GM12878 (cell line): ENCODE data around the gene NTM. TPM values are rescaled to one million over a fixed set of nuclear protein-coding genes. Genes with fewer than 3 reads are reported as not detected.

Source experiments
- ATAC-seq: fragments of 200-7000 bp; cut with Tn5 transposase; 3 replicates; pipeline ENCODE4 v1.9.1; 2020; ENCODE audit warnings: mild to moderate bottlenecking, moderate library complexity
- BruUV-seq: library from RNA; stranded (reverse); fragments of 400-500 nt; replicated peaks from 2 replicates; lab custom pipeline; 2021; lab: Mats Ljungman, UMichigan
- CTCF ChIA-PET: fragments of 300-600 bp; sonication (Branson Sonifier 250); formaldehyde crosslinking; extraction: SDS; loops from one replicate; lab custom pipeline; 2021; ENCODE audit warnings: inconsistent platforms; lab: Yijun Ruan, JAX
- POLR2A ChIA-PET: fragments of 350-600 bp; formaldehyde crosslinking; extraction: SDS; loops from one replicate; lab custom pipeline; 2021; ENCODE audit warnings: inconsistent platforms; lab: Charles Lee
- RAD21 ChIA-PET: fragments of 300-600 bp; sonication (Branson Sonifier 250); formaldehyde crosslinking; loops from one replicate; lab custom pipeline; 2023; ENCODE audit warnings: antibody characterized with exemption; ENCODE audit not compliant: unreplicated experiment; lab: Charles Lee
- SMC1A ChIA-PET: fragments of 300-600 bp; sonication (Branson Sonifier 250); formaldehyde crosslinking; loops from one replicate; lab custom pipeline; 2023; ENCODE audit not compliant: unreplicated experiment, uncharacterized antibody; lab: Charles Lee
- DNase-seq: peaks from one replicate; pipeline ENCODE4 v3.0.0-alpha.2; 2011; ENCODE audit warnings: low read depth, low spot score
- FAIRE-seq: peaks from 3 replicates; lab custom pipeline; 2011; peaks lifted over from hg19 to GRCh38; lab: Jason Lieb, UNC
- H2AFZ ChIP-seq: 2 replicates; pipeline ENCODE4 v1.6.0; 2011; ENCODE audit warnings: low read depth, low read length, control low read depth; ENCODE audit not compliant: control insufficient read depth
- H3K27ac ChIP-seq: 2 replicates; pipeline ENCODE4 v1.5.1; 2011; ENCODE audit warnings: control low read depth; ENCODE audit not compliant: control insufficient read depth, insufficient read depth
- H3K27me3 ChIP-seq, 2 experiments: replicated peaks in 1 of 2; 2 replicates each; pipeline versions ENCODE4 v1.6.0 to v1.6.1; 2011; ENCODE audit warnings: low read length in 1 of 2; ENCODE audit not compliant: control insufficient read depth in 2 of 2, insufficient read depth in 2 of 2
- H3K36me3 ChIP-seq, 2 experiments: 2 replicates each; pipeline ENCODE4 v1.5.1; 2011; ENCODE audit warnings: low read length in 1 of 2; ENCODE audit not compliant: control insufficient read depth in 2 of 2, insufficient read depth in 2 of 2
- H3K4me1 ChIP-seq: 2 replicates; pipeline ENCODE4 v1.6.1; 2011; ENCODE audit warnings: mild to moderate bottlenecking, low read length, moderate library complexity, mixed read lengths; ENCODE audit not compliant: control insufficient read depth, insufficient read depth
- H3K4me2 ChIP-seq: 2 replicates; pipeline ENCODE4 v1.6.0; 2011; ENCODE audit warnings: control low read depth; ENCODE audit not compliant: control insufficient read depth, insufficient read depth
- H3K4me3 ChIP-seq: fragments of 200-600 bp; sonication (generic); 2 replicates; pipeline ENCODE4 v1.5.1; 2016
- H3K79me2 ChIP-seq: 2 replicates; pipeline ENCODE4 v1.6.0; 2011; ENCODE audit warnings: low read length; ENCODE audit not compliant: control insufficient read depth, insufficient read depth
- H3K9ac ChIP-seq: 2 replicates; pipeline ENCODE4 v1.8.0; 2011; ENCODE audit warnings: low read length, control low read depth, mixed read lengths; ENCODE audit not compliant: control insufficient read depth, insufficient read depth
- H3K9me3 ChIP-seq: replicated peaks from 3 replicates; pipeline ENCODE4 v1.5.1; 2011; ENCODE audit warnings: mild to moderate bottlenecking, low read length; ENCODE audit not compliant: control insufficient read depth, insufficient read depth
- H4K20me1 ChIP-seq: 2 replicates; pipeline ENCODE4 v1.6.0; 2011; ENCODE audit not compliant: control insufficient read depth, insufficient read depth
- CREM ChIP-seq: IDR thresholded peaks from 2 replicates; pipeline ENCODE4 v1.6.1; 2014; ENCODE audit warnings: antibody characterized with exemption, low read depth
- FOXK2 ChIP-seq: fragments of 450-650 bp; IDR thresholded peaks from 2 replicates; pipeline ENCODE4 v1.6.1; 2017; ENCODE audit warnings: mild to moderate bottlenecking, moderate library complexity
- IKZF1 ChIP-seq: fragments of 450-650 bp; conservative IDR thresholded peaks from 2 replicates; pipeline ENCODE4 v1.6.1; 2017; ENCODE audit warnings: antibody characterized with exemption, mild to moderate bottlenecking
- IRF4 ChIP-seq: IDR thresholded peaks from 2 replicates; pipeline ENCODE4 v1.6.1; 2011; ENCODE audit warnings: low read depth, low read length
- MEF2A ChIP-seq: IDR thresholded peaks from 2 replicates; pipeline ENCODE4 v1.6.1; 2011; ENCODE audit warnings: low read depth, mild to moderate bottlenecking, low read length, moderate library complexity; ENCODE audit not compliant: insufficient read depth
- MEF2B ChIP-seq: fragments of 450-650 bp; IDR thresholded peaks from 2 replicates; pipeline ENCODE4 v1.6.1; 2018; ENCODE audit warnings: mild to moderate bottlenecking, moderate library complexity; ENCODE audit not compliant: partially characterized antibody, poor library complexity, severe bottlenecking
- SP1 ChIP-seq: IDR thresholded peaks from one replicate; pipeline ENCODE4 v1.6.1; 2011; ENCODE audit warnings: low read depth, low read length
- SPI1 ChIP-seq: IDR thresholded peaks from 2 replicates; pipeline ENCODE4 v1.6.1; 2011; ENCODE audit warnings: low read depth, mild to moderate bottlenecking, low read length, moderate library complexity, borderline replicate concordance; ENCODE audit not compliant: insufficient read depth
- SUPT20H ChIP-seq: IDR thresholded peaks from 2 replicates; pipeline ENCODE4 v1.6.1; 2011; ENCODE audit warnings: low read depth, mild to moderate bottlenecking, low read length, moderate library complexity, borderline replicate concordance; ENCODE audit not compliant: control insufficient read depth
- USF2 ChIP-seq: IDR thresholded peaks from 2 replicates; pipeline ENCODE4 v1.6.1; 2011; ENCODE audit warnings: low read depth, low read length, improper control_type of control experiment, borderline replicate concordance
- ZNF274 ChIP-seq: IDR thresholded peaks from one replicate; pipeline ENCODE4 v1.8.0; 2011; ENCODE audit not compliant: insufficient read length, insufficient read depth
- ZZZ3 ChIP-seq: IDR thresholded peaks from 2 replicates; pipeline ENCODE4 v1.6.1; 2011; ENCODE audit warnings: low read depth; ENCODE audit not compliant: control insufficient read depth, insufficient read length
- WGBS: methylation state at CpG from one replicate; pipeline ENCODE4 v1.1.6; 2016; ENCODE audit warnings: low lambda C conversion rate; ENCODE audit not compliant: insufficient replicate concordance, insufficient coverage; ENCODE audit errors: missing lambda C conversion rate; 5-methylcytosine and 5-hydroxymethylcytosine counted together
- in situ Hi-C: fragments of 300-500 bp; cut with MboI; formaldehyde crosslinking; loops from 9 replicates; pipeline ENCODE4 v1.14.3; 2018; ENCODE audit warnings: mixed read lengths
- intact Hi-C: fragments of 100-400 bp; cut with micrococcal nuclease; formaldehyde crosslinking; loops from one replicate; pipeline ENCODE4 v1.14.2; 2022; ENCODE audit not compliant: unreplicated experiment
- polyA plus RNA-seq, 11 experiments: library from polyadenylated mRNA; depleted of rRNA in 4 of 11; unstranded in 6 of 11; stranded (reverse) in 5 of 11; fragments of >200 nt; fragmentation: Nextera tagmentation in 4 of 11; fragmentation: Illumina TruSeq in 1 of 11; extraction: Ambion mirVana in 4 of 11; extraction: Trizol in 1 of 11; gene quantifications; 1 replicate in 1 of 11; 2 replicates in 10 of 11; pipeline versions ENCODE4 v1.2.1 to v1.2.3, GENCODE V29; 2011 to 2016; ENCODE audit warnings: inconsistent platforms in 2 of 11, missing spikeins in 2 of 11, low read depth in 1 of 11
- total RNA-seq, 4 experiments: library from RNA; depleted of rRNA in 3 of 4; stranded (reverse); fragments of >200 nt in 3 of 4; fragmentation: Illumina TruSeq in 1 of 4; extraction: Trizol in 1 of 4; gene quantifications; 2 replicates each; pipeline versions ENCODE4 v1.2.1 to v1.2.3, GENCODE V29; 2013 to 2021
- TF ChIP-seq, protein P1 (sequence below): IDR thresholded peaks from 2 replicates; pipeline ENCODE4 v1.6.1; 2012; ENCODE audit warnings: mild to moderate bottlenecking, low read depth, low read length

Gene NTM
- total and polyA plus RNA-seq, 10 of the 15 experiments (the other 5 are each of a cell fraction or from before 2014, with no cell fraction given) = not detected

DNA sequence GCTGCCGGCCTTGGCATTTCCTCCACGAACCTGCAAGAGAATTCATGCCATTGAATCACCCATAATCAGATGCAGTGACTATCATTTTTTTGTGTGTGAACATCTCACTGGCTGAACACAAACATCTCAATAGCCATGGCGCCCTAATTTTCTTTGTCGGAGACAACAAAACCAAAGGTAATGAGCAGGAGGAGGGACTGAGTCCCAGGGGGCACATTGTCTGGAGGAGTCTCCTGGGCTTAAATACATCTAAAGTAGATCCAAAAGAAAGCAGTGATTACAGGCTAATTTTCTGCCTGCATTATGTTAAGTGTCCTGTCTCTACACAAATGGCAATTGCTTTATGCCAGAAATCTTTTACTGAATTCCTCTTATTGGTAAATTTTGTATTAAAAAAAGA lies 113.5 kb downstream of the NTM start:
- FAIRE-seq (no peak), DNase-seq (no peak)
- no peaks in the 10 kb centered on the region for H3K36me3 ChIP-seq
- intact Hi-C loops = no loop called here
- H3K27ac ChIP-seq = no peak overlapping the region
- H3K9me3 ChIP-seq = no peaks in the 10 kb centered on the region
- TF ChIP-seq CREM = no peak
- TF ChIP-seq MEF2A = no peak
- no peak for TF ChIP-seq IKZF1
- no peak for TF ChIP-seq FOXK2
- no peak for TF ChIP-seq IRF4
- no peak for TF ChIP-seq ZZZ3
- TF ChIP-seq SP1 = no peak
- TF ChIP-seq, protein P1, sequence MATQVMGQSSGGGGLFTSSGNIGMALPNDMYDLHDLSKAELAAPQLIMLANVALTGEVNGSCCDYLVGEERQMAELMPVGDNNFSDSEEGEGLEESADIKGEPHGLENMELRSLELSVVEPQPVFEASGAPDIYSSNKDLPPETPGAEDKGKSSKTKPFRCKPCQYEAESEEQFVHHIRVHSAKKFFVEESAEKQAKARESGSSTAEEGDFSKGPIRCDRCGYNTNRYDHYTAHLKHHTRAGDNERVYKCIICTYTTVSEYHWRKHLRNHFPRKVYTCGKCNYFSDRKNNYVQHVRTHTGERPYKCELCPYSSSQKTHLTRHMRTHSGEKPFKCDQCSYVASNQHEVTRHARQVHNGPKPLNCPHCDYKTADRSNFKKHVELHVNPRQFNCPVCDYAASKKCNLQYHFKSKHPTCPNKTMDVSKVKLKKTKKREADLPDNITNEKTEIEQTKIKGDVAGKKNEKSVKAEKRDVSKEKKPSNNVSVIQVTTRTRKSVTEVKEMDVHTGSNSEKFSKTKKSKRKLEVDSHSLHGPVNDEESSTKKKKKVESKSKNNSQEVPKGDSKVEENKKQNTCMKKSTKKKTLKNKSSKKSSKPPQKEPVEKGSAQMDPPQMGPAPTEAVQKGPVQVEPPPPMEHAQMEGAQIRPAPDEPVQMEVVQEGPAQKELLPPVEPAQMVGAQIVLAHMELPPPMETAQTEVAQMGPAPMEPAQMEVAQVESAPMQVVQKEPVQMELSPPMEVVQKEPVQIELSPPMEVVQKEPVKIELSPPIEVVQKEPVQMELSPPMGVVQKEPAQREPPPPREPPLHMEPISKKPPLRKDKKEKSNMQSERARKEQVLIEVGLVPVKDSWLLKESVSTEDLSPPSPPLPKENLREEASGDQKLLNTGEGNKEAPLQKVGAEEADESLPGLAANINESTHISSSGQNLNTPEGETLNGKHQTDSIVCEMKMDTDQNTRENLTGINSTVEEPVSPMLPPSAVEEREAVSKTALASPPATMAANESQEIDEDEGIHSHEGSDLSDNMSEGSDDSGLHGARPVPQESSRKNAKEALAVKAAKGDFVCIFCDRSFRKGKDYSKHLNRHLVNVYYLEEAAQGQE = no peak
- no peak for TF ChIP-seq SPI1
- no peak for TF ChIP-seq ZNF274
- no peak for TF ChIP-seq MEF2B
- TF ChIP-seq USF2 = no peak
- TF ChIP-seq SUPT20H = no peak
- TF ChIP-seq, all 136 proteins: peak for 0
- Histone ChIP-seq H3K4me2 (no peak overlapping the region), H3K27me3 (no peaks in the 10 kb centered on the region; a peak in 1 of 4 replicates), H3K79me2 (no peaks in the 10 kb centered on the region), H3K4me1 (no peaks in the 10 kb centered on the region), H2AFZ (no peak overlapping the region), H3K9ac (no peak overlapping the region), H3K4me3 (no peak overlapping the region), H4K20me1 (no peaks in the 10 kb centered on the region)
- ChIA-PET SMC1A (no interaction called here), RAD21 (no interaction called here), POLR2A (no interaction called here), CTCF (no interaction called here)
- no TSS peak for BruUV-seq
- in situ Hi-C loops = no loop called here
- no peak for ATAC-seq
- 26% methylated on average over 4 of the region's 4 CpGs for WGBS
